Right ventricle myocardium inferior (tissue), 1 donor: Measurements from ENCODE around the gene ATN1. TPM values are rescaled to one million over a fixed set of nuclear protein-coding genes. Genes with fewer than 3 reads are reported as not detected.

Source experiments
- ATAC-seq: fragments of 200-7000 bp; cut with Tn5 transposase; one replicate; pipeline ENCODE4 v1.9.1; 2020; ENCODE audit warnings: mild to moderate bottlenecking, moderate library complexity
- DNase-seq: peaks from one replicate; pipeline ENCODE4 v3.0.0; 2021; ENCODE audit errors: missing footprints
- intact Hi-C: fragments of 100-400 bp; cut with DNase I; formaldehyde crosslinking; loops from one replicate; pipeline ENCODE4 v1.11.0; 2022
- microRNA-seq: library from miRNA; unstranded; fragments of <30 nt; microRNA quantifications from one replicate; pipeline ENCODE4 v1.2.0, GENCODE V29; 2020
- total RNA-seq: library from RNA; stranded (reverse); fragmentation: NEBNext Ultra II Directional; extraction: Animal tissue kit (Norgen Biotek cat#: 25700); gene quantifications from one replicate; pipeline ENCODE4 v1.2.1, GENCODE V29; 2021
- donor health status: DM: no; HTN: yes; CAD: no; lungs with severe emphysema.

Gene ATN1
- total RNA-seq, 1 donor from 2014 or later, result 78.9 TPM

DNA sequence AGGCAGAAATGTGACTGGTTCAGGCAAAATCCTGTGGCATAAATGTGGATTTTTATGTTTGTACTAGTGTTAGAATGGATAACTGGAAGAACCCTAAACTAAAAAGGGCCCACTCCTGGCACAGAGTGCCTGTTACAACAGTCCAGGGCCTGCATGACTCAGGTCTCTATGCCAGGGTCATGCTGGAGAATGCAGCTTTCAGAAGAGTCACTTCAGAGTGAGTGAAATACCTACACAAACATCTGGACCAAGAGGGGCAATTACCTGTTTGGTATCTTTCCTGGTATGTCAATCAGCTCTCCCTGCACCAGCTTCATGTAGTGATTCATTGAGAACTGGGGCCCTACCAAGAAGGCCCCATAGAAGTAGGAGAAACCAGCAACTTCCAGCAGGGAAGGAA lies 53.0 kb downstream of the ATN1 start:
- intact Hi-C loops, result no loop called here
- ATAC-seq, result no peak

DNA sequence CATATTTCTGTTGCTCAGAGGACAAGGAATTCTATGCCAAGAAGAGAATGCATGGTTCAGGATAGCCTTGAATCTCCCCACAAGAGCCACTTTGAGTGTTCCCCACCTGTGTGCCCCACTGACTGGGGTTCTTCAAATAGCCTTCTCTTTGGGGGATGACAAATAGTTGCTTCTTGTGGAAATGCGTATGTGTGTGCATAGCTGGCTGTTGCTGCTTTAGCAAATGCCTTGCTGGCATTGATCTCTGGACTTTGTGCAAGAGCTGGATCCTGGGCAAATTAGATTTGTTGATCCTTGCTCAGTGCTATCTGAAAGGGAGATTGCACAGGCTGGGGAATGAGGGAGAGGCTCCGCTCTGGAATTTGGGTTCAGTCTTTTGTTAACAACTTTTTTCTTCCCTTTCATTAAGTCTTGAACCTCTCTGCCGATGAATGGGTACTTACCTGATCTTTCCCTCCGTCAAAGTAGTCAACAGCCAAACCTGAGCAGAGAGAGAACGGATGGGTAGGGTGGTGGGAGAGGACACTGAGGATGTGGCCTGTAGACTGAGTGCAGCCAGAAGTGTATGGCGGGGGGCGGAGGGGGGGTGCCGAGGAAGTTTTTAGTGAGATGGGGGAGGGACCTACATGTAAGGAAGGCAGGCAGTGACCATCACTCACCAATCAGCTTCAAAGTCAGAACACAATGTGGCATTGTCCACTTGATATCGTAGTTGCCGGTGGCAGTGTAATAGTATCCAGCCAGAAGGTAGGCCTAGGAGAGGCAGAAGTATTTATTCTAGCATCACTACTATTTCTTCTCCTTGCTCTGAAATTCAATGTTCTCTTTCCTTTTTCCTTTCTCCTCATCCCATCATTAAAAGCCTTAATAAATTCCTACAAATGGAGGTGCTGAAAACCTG lies 53.6 kb downstream of the ATN1 start:
- DNase-seq (no peak), ATAC-seq (no peak)
- intact Hi-C loops, result no loop called here

More for the DNA sequence above, 53.0 kb downstream of the ATN1 start:
- DNase-seq, result no peak

DNA sequence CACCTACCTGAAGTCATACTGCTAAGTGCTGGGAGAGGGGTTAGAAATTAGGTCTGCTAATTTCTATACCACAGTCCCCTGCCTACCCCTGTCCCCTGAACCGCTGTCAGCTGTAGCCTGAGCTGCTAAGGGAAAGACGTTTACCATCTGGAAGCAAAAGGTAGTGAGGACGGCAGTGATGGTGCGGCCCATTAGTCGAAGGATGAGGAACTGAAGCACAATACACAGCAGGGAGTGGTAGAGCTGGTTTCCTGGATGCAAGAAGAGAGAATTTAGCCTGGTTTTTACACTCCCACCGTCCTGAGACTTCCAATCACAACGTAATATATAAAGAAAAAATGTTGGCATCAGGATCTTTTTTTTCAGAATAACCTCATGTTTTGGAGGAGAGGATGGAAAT lies 54.8 kb downstream of the ATN1 start:
- ATAC-seq (no peak), DNase-seq (no peak)
- intact Hi-C loops, result no loop called here

DNA sequence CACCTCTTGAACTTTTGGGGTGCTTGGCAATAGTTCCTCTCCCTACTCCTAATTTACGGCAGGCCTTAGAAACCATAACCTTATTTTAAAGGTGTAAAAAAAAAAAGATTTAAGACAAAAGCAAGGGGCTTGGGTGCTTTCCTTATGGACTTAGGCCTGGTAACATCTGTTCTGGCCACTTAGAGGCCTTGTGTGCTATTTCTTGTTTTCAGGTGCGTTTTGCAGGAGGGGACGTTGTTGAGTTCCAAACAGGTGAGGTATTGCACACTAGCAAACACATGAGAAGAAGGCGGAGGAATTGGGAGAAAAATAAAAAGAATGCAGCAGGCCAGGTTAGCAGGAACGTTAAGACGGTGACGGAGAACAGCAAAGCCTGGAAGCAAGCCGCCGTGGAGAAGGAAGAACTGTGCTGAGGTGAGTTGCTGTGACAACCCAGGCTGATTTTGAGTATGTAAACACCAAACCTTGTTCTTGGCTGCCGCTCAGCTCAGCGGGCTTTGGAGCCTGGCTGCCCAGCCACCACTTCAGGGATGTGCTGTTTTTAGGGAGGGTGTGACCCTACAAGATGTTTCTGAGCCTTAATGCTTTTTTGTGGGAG lies 60.3 kb downstream of the ATN1 start:
- no peak for DNase-seq
- ATAC-seq, result no peak
- intact Hi-C loops, result no loop called here

Small RNAs within 50 kb of the gene (microRNA-seq; reads per million reads assigned to microRNA genes)
- gene MIR141 (3.6 reads per million, percentile 4 among the genes with 10 or more reads in this experiment), gene MIR200C (35.0 reads per million, percentile 40 among the genes with 10 or more reads in this experiment)

Other genes starting within 250 kb of the ATN1 start
- 26.0 TPM for gene ZNF384, start 238.6 kb upstream of the ATN1 start, total RNA-seq
- 0.27 TPM for gene PIANP, start 227.1 kb upstream of the ATN1 start, total RNA-seq
- gene COPS7A, start 203.9 kb upstream of the ATN1 start, total RNA-seq, result 83.1 TPM
- 156 TPM for gene MLF2, start 174.8 kb upstream of the ATN1 start, total RNA-seq
- gene PTMS, start 161.6 kb upstream of the ATN1 start, total RNA-seq, result 152 TPM
- 0.24 TPM for gene LAG3, start 155.4 kb upstream of the ATN1 start, total RNA-seq
- gene CD4, start 138.4 kb upstream of the ATN1 start, total RNA-seq, result 13.4 TPM
- 7.8 TPM for gene GPR162, start 106.1 kb upstream of the ATN1 start, total RNA-seq
- gene P3H3, start 99.6 kb upstream of the ATN1 start, total RNA-seq, result 10.3 TPM
- 4.0 TPM for gene GNB3, start 87.0 kb upstream of the ATN1 start, total RNA-seq
- 1.2 TPM for gene CDCA3, start 76.7 kb upstream of the ATN1 start, total RNA-seq
- 62.0 TPM for gene USP5, start 75.8 kb upstream of the ATN1 start, total RNA-seq
- 832 TPM for gene TPI1, start 60.4 kb upstream of the ATN1 start, total RNA-seq
- 3.0 TPM for gene SPSB2, start 54.7 kb upstream of the ATN1 start, total RNA-seq
- 9.4 TPM for gene LRRC23, start 23.1 kb upstream of the ATN1 start, total RNA-seq
- gene ENO2, start 13.4 kb upstream of the ATN1 start, total RNA-seq, result 10.2 TPM
- gene RNU7-1, start 15.9 kb downstream of the ATN1 start, total RNA-seq, result not detected
- gene C12orf57, start 16.1 kb downstream of the ATN1 start, total RNA-seq, result 250 TPM
- 9.1 TPM for gene PTPN6, start 23.4 kb downstream of the ATN1 start, total RNA-seq
- 149 TPM for gene PHB2, start 42.7 kb downstream of the ATN1 start, total RNA-seq
- 42.9 TPM for gene EMG1, start 43.0 kb downstream of the ATN1 start, total RNA-seq
- 54.7 TPM for gene LPCAT3, start 90.5 kb downstream of the ATN1 start, total RNA-seq
- gene C1S, start 132.8 kb downstream of the ATN1 start, total RNA-seq, result 153 TPM
- 227 TPM for gene C1R, start 164.5 kb downstream of the ATN1 start, total RNA-seq
- gene C1RL, start 181.3 kb downstream of the ATN1 start, total RNA-seq, result 14.4 TPM
- gene RBP5, start 200.9 kb downstream of the ATN1 start, total RNA-seq, result 0.54 TPM
- gene CLSTN3, start 202.4 kb downstream of the ATN1 start, total RNA-seq, result 5.7 TPM